Hepatic stellate cell (primary cell): ENCODE results near the gene GRIN3B.
"Not testable (repeated sequence)": the region's sequence is repeated elsewhere in the genome, so short reads cannot be mapped to it uniquely, and the experiment has no call there.

Experiments used
- DNase-seq: peaks from one replicate; pipeline ENCODE4 v3.0.0; 2011; ENCODE audit warnings: low spot score

GRIN3B gene

GRCh38 chr19:1000095-1000494 is at the start of gene GRIN3B:
Gene GRIN3B (plus strand): TSS chr19:1000419. CDS start chr19:1000438, 19 bp downstream.
- DNase-seq, result peak; percentile 82

GRCh38 chr19:952049-952679 is 48.1 kb upstream of the GRIN3B start:
- DNase-seq, result no peak

GRCh38 chr19:952680-953444 is 47.4 kb upstream of the GRIN3B start:
- DNase-seq, result no peak

- DNase-seq, result no peak
These were observed 46.6 kb upstream of the GRIN3B start for GRCh38 chr19:953445-954271.

GRCh38 chr19:954272-954671 is 45.9 kb upstream of the GRIN3B start:
- no peak for DNase-seq

- no peak for DNase-seq
These were observed 45.3 kb upstream of the GRIN3B start for GRCh38 chr19:954672-955494.

GRCh38 chr19:955803-956765 is 44.1 kb upstream of the GRIN3B start:
- DNase-seq, result no peak

GRCh38 chr19:956766-957440 is 43.3 kb upstream of the GRIN3B start:
- no peak for DNase-seq

GRCh38 chr19:957578-957977 is 42.6 kb upstream of the GRIN3B start:
- not testable (repeated sequence) for DNase-seq

- no peak for DNase-seq
These were observed 41.0 kb upstream of the GRIN3B start for GRCh38 chr19:958967-959855.

GRCh38 chr19:960020-960419 is 40.2 kb upstream of the GRIN3B start:
- DNase-seq, result no peak

- no peak for DNase-seq
These were observed 39.6 kb upstream of the GRIN3B start for GRCh38 chr19:960601-960938.

GRCh38 chr19:961866-962620 is 38.2 kb upstream of the GRIN3B start:
- DNase-seq, result peak; percentile 87

- no peak for DNase-seq
These were observed 37.4 kb upstream of the GRIN3B start for GRCh38 chr19:962683-963400.

GRCh38 chr19:963486-963951 is 36.7 kb upstream of the GRIN3B start:
- DNase-seq, result no peak

GRCh38 chr19:964116-964520 is 36.1 kb upstream of the GRIN3B start:
- DNase-seq, result no peak
